Stimulated activated CD8-positive, alpha-beta memory T cell treated with anti-CD3 and anti-CD28 coated beads, Interleukin-12 subunit alpha, Interleukin-12 subunit beta, amount 100 ng/mL, for 1 hour (primary cell): Measurements from ENCODE around the gene AOAH.
"Not testable (repeated sequence)": the region's sequence is repeated elsewhere in the genome, so short reads cannot be mapped to it uniquely, and the experiment has no call there.

ENCODE experiments used
- DNase-seq: peaks from one replicate; pipeline ENCODE4 v3.0.0-alpha.2; 2020; ENCODE audit warnings: low read depth

The AOAH gene

GRCh38 chr7:36466001-36466400 lies 258.3 kb downstream of the AOAH start:
- DNase-seq: not testable (repeated sequence)

GRCh38 chr7:36464271-36464670 lies 260.0 kb downstream of the AOAH start:
- DNase-seq: no peak
